Measurements from ENCODE around the gene TNRC6C.

The TNRC6C gene

DNA sequence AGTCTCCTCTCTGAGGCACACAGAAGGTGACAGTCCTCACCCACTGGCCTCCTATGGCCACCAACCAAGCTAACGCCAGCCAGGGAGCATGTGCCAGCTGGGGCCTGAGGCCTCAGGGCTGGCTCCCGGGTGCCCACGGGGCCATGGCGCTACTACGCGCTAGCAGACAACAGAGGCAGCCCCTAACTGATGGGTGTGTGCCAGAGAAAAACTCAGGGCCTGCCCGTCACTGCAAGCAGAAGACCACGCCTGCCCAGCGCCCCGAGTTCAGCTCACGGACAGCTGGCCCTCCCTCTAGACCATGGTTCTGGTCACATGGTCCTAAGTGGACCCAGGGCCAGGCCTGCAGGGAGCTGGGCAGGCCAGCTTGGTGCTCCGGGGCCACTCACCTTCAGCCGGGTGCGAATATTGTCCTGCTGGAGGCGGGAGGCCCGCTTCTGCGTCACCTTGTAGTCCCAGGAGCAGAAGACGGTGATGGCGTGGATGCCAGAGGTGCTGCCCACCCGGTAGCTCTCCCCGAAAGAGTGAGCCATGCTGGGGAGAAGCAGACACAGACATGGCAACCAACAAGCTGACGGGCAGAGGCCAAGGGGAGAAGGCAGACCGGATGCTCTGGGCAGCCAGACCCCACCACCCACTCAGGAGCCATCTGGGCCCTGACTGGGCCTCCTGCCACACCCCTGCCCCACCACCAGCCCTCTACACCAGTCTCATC is 163.9 kb downstream of the TNRC6C start:
- H3K27ac ChIP-seq, result no peak overlapping the region
- TF ChIP-seq ZFX (IDR thresholded peaks at IDR 0.05) (no peak), CTCF (conservative IDR thresholded peaks at IDR 0.05) (no peak)

DNA sequence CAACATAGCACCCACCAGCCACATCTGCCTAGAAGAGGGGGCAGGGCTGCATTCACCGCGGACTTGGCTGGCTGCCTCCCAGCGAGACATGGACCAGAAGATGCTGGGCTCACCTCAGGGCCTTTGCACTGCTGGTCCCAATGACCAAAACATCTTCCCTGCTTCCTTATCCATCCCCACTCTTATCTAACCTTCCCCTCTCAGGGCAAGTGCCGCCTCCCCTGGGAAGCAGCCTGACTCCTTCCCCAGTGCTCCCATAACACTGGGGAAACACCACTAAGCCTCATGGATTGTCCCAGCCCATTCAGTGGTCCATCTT is 164.4 kb downstream of the TNRC6C start:
- no peak for TF ChIP-seq ZFX (IDR thresholded peaks at IDR 0.05)
- TF ChIP-seq CTCF (conservative IDR thresholded peaks at IDR 0.05), result no peak
- no peak overlapping the region for H3K27ac ChIP-seq

- H3K27ac ChIP-seq, result no peak overlapping the region
- TF ChIP-seq CTCF (conservative IDR thresholded peaks at IDR 0.05) (no peak), ZFX (IDR thresholded peaks at IDR 0.05) (no peak)
Observed at GRCh38 chr17:78123258-78123929, 164.9 kb downstream of the TNRC6C start.

DNA sequence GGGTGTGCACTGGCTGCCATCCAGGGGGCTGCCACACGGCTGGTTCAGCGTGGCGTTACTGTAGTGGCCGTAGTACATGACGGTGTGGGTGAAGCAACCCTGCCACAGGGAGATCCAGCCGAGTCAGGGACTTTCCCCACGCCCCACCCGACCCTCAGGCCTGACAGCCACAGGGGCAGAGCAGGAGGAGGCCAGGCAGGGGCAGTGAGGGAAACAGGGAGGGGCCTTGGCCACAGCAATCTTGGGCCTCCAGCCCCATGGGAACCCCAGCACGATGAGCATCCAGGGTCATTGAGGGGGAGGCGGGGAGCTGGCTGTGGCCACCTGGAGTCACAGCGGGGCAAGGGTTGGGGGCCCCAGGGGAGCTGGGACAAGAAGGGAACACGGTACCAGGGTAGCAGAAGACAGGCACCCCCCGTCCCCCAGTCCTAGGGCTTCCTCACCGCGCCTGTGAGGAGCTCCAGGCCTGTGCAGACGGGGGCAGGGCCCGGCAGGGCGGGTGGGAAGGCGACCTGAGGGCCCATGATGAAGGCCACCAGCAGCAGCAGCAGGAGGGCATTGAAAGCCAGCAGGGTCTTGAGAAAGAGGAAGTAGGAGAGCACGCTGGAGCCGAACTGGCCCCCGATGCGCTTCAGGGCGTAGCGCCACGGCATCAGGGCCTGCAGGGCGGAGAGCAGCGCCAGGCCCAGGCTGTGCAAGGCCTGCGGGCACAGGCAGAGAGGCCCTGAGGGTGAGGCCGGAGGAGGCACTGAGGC is 165.8 kb downstream of the TNRC6C start:
- no peak for TF ChIP-seq CTCF (conservative IDR thresholded peaks at IDR 0.05)
- TF ChIP-seq ZFX (IDR thresholded peaks at IDR 0.05), result no peak
- no peak overlapping the region for H3K27ac ChIP-seq

GRCh38 chr17:78124836-78125137 is 166.3 kb downstream of the TNRC6C start:
- no peak overlapping the region for H3K27ac ChIP-seq
- TF ChIP-seq ZFX (IDR thresholded peaks at IDR 0.05), result no peak
- TF ChIP-seq CTCF (conservative IDR thresholded peaks at IDR 0.05), result no peak

GRCh38 chr17:78125138-78125913 is 166.8 kb downstream of the TNRC6C start:
- peak overlapping the region; percentile 97; the same call in 1 of the 2 replicates for H3K27ac ChIP-seq

More at GRCh38 chr17:78125138-78125913, 166.8 kb downstream of the TNRC6C start:
- TF ChIP-seq CTCF (conservative IDR thresholded peaks at IDR 0.05) (no peak), ZFX (IDR thresholded peaks at IDR 0.05) (no peak)
